CD1c-positive myeloid dendritic cell (primary cell): ENCODE results near the gene RGS7.
"Not testable (repeated sequence)": the region's sequence is repeated elsewhere in the genome, so short reads cannot be mapped to it uniquely, and the experiment has no call there.

Source experiments
- DNase-seq: peaks from one replicate; pipeline ENCODE4 v3.0.0-alpha.2; 2016; ENCODE audit errors: extremely low spot score

The RGS7 gene

DNA sequence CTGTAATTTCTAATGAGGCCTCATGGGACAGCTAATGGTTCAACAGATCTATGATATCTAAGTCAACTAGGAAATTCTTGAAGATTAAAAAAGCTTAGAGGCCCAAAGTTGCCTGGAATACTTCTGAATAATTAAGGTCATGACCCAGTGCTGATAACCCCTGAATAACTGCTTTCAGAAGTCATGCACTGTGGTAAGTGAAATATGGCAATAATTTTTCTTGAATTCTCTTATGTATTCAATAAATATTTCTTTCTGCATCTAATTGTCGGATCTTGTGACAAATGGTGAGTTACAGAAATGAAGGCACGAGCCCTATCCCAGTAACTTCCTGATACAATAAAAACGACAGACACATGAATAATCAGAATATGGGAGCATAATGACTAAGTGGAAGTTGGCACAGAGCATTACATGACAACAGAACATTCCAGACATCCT, 525.8 kb downstream of the RGS7 start:
- no peak for DNase-seq

DNA sequence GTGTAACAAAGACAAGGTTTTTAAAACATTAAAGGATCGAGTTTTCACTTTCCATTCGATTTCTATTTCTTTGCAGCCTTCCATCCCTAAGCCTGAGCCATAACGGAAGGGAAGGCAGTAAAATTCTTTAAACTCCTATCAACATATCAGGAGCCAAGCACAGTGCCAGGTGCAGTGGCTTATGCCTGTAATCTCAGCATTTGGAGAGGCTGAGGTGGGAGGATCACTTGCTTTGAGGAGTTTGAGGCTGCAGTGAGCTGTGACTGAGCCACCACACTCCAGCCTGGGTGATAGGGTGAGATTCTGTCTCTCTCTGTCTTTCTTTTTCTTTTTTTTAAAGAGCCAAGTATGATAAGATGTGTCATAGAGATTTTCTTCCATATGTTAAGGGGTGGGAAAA, 527.5 kb downstream of the RGS7 start:
- DNase-seq: no peak

DNA sequence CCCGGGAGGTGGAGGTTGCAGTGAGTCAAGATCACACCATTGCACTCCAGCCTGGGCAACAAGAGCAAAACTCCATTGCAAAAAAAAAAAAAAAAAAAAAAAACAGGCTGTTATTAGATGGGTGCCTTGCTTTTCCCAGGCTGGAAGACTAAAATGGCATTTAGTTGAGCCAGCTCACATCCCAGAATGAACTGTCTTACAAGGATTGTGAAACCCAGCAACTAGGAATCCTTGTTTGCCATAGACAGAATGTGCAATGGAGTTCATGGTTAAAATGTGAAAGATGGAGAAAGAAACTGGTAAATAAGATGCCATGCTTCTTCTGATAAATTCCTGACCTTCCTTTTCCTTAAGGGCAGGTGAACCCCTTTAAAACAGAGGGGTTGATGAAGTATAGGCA, 529.2 kb downstream of the RGS7 start:
- no peak for DNase-seq

DNA sequence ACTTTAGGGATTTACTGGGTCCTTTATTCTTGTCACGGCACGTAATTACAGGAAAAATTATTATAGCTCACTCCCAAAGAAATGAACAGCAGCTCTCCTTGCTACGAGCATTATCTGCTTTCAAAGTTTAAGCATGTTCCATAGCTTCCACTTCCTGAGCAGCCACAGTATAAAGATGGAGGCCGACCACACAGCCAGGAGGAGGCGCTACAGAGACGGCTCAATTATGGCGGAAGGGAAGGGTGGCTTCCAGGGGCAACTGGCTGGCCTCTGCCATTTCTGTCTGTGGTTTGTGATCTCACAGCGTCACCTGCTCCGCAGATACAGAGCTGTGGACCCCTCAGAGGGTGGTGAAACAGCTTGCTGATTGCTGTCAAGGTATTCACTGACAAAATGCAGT, 532.8 kb downstream of the RGS7 start:
- no peak for DNase-seq

DNA sequence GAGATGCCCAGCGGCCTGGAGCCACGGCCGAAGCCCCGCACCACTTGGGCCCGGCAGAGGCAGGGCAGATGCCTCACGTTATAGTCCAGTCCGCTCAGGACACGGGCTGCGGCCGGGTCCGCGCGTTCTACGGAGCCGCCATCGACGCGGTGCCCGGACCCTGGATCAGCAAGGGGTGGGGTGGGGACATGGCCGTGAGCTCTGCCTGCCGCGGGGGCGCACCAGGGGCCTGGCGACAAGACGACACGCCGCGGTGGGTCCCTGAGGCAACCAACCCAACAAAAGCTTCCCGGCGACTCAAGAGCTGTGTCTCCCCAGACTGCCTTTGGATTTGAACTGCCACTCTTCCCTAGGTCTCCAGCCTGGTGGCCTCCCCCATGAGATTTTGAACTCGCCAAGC, 533.6 kb downstream of the RGS7 start:
- DNase-seq: no peak

DNA sequence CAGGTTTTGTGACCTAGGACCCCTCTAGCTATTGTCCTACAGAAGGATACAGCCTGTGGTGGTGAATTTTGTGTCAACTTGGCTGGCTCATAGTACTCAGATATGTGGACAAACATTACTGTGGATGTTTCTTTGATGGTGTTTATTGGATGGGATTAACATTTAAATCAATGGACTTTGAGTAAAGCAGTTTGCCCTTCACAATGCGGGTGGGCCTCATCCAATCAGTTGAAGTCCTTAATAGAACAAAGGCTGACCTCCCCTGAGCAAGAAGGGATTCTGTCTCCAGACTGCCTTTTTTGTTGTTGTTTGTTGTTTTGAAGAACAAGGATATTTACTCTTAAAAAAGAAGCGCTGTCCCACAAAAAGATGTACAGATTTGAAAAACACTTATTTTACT, 535.1 kb downstream of the RGS7 start:
- DNase-seq: no peak

DNA sequence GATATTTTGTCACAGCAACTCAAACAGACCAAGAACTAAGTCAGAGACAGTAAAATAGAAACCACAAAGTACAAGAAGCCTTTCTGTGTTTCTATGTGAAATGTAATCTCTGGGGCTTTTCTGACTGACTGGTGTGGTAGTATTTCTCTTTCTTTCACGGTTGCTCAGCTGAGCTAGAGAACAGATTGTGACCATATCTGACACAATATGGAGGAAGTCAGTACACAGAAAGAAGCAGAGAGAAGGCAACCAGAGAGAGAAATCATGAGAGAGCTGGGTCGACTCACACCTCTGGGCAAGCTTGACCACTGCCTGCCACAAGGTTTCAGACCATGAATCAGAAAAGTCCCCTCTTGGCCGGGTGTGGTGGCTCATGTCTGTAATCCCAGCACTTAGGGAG, 536.2 kb downstream of the RGS7 start:
- no peak for DNase-seq

DNA sequence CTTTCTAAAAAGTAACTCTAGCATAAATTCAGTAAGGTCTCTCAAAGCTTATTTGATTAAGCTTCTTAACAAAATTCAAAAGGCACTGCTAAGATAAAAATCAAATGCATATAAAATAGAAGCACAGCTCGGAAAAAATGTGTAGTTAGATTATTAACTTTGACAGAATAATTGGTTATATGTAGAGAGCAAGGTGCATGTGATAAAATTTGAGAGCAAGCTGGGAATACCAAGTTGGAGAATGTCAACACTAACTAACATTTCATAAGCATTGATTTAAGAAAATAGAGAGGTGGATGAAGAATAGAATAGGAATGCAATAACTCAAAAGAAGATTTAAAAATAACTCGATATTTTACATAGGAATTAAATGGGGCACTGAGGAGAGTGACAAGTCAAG, 540.5 kb downstream of the RGS7 start:
- no peak for DNase-seq

DNA sequence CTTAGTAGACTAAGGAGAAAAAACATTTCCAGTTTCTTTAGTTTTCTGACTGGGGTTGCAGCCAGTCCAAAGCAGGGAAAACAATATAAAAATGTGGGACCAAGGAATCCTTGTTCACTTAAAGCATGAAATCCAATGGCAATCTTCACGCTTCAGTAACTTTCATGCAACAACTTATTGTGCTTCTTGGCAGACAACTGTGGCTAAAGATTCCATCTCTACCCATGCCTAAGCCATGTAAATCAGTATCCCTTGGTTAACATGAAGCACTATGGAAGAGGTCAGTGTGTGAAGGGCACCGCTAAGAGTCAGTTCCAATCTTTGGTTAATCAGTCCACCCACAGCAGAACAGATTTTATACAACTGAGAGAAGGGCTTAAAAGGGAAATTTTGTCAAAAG, 543.3 kb downstream of the RGS7 start:
- no peak for DNase-seq

DNA sequence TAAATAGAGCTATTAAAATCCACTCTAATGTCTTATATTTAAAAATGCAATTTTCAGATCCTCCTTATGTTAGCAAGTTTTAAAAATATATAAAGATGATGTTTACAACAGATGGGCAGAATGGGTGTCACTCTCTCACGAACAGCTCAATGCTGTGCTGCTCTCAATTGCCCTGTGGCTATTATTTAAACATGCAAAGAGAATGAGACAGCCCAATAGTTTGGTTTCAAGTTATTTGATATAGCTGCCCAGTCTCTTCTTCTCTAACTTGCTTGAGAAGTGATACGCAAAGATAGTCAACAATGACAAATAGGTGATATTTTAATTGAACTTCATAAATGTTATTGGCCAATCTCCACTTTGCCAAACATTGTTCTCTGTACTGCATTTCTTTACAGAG, 545.7 kb downstream of the RGS7 start:
- DNase-seq: no peak

DNA sequence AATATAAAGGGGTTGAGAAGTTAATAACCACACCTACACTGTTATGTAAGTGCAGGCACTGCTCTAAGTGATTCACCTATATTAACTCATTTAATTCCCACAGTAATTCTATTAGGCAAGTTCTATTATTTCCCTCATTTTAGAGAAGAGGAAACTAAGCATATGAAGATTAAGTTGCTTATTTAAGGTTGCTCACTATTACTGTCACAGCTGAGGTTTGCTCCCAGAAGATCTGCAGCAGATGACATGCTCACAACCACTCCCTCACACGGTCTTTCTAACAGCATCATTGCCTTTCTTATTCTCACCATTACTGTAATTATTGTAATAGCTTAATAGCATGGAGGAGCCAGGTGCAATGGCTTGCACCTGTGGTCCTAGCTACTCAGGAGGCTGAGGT, 548.6 kb downstream of the RGS7 start:
- no peak for DNase-seq

DNA sequence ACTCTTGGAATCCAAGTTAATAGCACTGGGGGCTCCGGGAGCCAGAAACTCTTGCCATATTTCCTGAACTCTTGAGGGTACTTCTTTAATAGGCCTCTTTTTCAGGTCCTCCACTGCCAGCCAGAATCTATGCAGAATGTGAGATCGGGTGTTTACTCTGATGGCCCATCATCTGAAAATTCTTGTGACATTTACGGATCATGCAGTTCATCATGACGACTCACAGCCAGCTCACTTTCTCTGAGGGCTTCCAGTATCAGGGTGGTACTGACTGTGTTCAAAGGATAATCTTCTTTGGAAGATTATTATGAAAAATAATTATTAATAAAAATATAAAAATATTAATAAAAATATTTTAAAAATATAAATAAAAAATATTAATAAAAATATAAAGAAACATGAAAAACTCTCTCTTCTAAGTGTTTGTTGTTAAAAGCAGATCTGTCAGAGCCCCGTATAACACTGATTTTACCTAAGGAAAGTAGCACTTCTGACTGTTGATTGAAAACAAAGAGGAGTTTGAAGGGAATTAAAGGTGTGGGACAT, 550.7 kb downstream of the RGS7 start:
- DNase-seq: no peak

DNA sequence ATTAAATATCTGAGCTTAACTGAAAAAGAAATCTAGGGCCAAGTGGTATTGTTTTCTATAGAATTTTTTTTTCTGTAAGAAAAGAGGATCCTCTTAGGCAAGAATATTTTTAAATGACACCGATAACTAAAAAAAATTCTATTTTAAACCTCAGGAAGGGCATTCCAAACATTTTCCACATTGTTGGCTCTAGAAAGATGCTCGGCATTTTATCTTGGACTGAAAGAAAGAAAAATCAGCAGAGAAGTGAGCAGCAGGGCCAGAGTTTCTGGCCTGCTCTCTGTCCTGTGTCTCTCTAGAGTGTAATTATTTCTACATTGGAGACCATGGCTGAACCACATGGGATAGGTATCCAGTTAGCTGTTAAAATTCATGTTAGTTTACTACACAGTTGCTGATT, 552.5 kb downstream of the RGS7 start:
- DNase-seq: no peak

DNA sequence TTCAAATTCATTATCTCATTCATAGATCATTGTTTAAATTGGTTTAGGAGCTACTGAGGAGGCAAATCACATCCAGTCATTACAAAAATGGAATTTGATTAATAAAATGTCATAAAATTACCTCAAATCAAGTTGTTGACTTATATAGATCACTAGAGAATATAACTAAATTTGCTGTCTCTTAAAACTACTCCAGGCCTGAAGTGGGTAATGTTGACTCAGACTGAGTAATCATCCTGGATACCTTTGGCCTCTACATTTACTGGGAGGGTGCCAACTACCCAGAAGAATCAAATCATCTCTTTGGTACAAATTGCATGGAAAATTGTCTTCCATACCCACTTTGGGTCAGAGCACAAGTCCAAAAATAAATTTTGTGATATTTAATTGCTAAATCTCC, 553.9 kb downstream of the RGS7 start:
- no peak for DNase-seq

DNA sequence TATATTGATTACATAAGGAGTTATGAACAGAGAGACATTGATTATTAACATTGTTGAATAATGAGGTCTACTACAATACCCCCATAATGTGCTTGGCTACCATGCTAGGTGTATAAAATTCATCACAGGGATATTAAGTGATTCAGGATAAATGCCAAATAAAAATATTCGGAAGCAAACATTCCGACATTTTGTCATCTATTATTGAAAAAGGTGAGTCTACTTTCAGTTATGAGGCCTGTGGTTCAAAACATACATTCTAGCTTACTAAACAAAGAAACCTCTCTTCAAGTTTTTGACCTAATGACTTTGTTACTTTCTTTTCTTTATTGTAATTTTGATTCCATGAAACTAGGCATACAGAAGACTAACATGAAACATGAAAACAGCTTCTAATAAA, 554.7 kb downstream of the RGS7 start:
- DNase-seq: no peak

DNA sequence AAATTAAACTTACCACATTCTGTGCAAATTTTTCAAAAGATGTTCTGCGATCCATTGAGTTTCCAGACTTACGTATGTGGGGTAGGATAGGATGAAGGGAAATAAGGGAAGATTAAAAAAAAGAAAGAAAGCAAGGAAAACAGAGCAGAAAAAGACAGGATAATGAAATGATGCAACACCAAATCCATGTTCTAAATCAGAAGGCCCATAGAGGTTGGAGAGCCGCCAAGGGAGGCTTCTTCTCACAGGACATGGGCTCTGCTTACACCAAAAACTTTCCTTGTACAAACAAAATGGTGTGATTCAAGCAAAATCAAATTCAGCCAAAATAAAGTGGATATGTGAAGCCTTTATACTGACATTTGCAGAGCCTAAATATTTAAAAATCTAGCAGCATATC, 555.6 kb downstream of the RGS7 start:
- DNase-seq: no peak

DNA sequence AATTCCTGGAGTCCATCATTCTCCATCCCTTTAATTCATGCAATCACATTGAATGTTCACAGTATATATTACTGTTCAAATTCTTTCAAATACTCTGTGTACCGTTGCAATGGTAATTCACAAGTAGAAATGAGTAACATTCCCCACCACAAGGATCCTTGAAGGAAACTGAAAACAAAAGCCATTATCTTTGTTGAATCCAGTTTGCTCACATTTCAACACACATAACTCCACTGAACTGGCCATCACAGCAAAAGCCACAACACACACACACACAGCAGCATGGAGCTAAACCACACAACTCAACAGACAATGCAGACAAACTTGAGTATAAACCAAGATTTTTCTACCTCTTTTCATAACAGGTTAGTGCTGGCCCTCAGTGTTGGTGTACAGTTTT, 556.7 kb downstream of the RGS7 start:
- no peak for DNase-seq

DNA sequence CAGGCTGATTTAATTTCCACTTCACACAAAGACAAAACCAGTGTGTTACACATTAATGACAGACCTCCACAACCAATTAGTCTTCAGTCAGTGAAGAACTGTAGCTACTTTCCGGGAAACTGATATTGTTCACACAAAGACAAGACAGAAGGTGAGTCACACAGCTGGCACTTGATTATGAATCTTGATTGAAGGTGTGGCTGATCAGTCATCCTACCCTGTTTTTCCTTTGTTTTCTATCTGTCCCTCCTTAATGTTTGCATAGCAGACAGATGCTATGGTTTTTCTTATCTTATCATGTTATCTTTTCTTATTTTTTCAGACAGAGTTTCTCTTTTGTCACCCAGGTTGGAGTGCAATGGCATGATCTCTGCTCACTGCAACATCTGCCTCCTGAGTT, 560.0 kb downstream of the RGS7 start:
- no peak for DNase-seq

DNA sequence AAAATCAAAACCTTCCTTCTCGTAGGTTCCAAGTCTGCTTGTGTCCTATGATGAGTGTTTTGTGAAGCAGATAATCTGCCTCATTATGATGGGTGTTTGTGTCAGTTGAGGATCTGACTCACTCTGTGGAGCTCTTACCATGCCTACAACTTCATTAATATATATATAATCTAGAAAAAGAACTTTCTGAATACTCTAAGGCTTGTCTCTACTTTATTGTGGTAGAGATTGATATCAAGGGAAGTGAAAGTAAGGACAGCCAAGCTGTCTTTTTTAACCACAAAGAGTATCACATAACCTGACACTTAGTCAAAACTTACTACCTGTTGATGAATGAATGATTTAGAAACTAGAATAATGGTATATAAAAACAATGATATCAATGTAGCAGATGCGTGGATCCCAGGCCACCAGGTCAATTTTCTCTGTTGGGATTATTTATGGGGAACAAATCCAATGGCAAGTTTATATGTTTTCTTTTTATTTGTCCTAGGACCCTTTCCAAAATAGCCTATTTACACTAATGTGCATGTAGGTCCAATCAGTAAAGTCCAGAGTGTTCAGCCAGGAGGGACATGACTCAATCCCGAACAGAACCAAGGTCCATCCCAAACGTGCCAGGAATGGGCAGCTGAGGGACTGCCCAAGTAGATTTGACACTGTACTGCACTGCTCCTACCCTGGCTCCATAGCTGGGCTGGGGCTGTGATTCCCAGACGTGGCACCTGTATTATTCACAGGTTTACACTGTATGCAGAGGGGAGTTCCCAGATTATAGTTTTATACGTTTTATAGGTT, 562.8 kb downstream of the RGS7 start:
- DNase-seq: no peak

DNA sequence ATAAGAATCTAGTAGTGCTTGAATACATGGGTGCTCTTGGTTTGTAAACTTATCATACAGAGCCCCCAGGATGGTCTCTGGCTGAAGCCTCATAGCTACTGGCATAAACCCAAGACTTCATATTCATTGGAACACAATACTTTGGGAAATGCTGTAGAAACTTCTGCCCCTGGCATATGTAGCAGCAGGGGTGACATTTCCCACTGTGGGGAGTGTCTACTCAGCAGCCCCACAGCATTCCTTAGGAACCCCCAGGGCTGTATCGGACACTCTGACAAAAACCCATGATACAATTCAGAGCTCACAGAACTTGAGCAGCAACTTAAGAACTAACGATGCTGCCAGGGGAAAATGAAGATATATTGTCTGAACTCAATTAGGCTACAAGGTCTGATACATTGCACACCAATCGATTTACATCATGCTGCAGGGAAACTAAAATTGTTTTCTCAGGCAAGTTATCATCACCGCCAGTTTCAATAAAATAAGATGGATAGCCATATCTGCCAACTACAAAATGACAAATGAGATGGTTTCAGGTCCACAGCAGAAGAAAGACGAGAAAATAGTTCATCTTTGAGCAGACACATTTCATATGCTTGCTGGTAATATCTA, 564.0 kb downstream of the RGS7 start:
- DNase-seq: no peak

DNA sequence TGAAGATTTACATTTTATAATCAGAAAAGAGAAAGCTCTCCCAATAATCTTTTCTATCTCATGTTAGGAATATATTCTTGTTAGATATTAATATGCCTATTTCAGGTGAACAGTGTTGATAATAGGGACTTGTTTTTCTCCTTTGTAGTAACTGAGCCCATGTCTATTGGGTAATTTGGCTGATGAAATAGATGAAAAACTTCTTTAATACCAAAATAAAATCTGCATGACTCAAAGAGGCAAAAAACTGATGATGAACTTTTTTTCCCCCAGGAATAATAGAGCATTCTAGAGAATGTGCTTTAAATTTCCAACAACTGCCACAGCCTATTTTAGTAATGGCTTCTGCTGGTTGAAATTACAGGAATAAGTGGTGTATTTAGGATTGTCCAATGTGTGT, 566.1 kb downstream of the RGS7 start:
- no peak for DNase-seq

DNA sequence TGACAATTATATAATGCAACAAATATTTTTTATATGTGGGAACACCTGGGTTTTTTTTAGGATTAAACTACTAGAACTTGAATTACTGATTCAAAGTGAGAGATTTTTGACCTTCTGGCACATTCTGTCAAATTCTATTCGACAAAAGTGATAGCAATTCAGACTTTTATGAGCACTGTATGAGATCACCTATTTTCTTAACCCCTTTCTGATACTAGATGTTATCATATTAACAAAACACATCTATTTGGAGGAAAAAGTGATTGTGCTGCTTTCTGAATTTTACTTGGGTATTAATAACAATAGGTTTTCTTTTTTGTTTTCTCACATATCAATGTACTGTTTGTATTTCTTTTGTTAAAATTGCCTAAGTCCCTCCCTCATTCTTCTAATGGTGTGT, 570.1 kb downstream of the RGS7 start:
- DNase-seq: no peak

DNA sequence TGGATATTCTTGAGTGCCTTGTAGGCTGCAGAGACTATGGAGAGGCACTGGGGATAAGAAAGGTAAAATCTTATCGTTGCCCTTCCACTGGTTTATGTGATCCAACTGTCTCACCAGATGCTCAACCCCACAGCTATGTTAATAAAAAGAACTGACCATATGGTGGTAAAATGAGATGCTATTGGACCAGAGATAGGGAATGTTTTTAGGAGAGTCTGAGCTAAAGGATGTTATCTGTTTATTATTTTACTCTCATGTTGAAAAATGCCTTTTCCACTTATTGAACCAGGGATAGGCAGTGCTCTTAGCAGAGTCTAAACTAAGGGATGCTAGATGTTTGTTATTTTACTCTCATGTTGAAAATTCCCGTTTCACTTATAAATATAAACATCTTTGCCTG, 572.2 kb downstream of the RGS7 start:
- no peak for DNase-seq

DNA sequence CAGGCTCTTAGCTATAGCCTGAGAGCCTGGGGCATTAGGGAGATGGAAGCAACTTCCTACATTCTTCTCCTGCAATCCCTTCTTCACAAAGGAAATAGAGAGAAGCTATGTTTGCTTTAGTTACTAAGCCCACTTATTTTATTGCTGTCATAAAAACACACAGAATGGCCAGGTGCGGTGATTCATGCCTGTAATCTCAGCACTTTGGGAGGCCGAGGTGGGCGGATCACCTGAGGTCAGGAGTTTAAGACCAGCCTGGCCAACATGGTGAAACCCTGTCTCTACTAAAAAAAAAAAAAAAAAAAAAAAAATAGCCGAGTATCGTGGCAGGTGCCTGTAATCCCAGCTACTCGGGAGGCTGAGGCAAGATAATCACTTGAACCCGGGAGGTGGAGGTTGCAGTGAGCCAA, 573.3 kb downstream of the RGS7 start:
- not testable (repeated sequence) for DNase-seq
